Stomach (tissue), 4 donors: Measurements from ENCODE around the gene TPCN2.

Experiments
- POLR2A ChIP-seq, 4 donors: fragments of 450-650 bp; IDR thresholded peaks; one replicate each; pipeline ENCODE4 v1.6.1; 2016; ENCODE audit warnings: antibody characterized with exemption in 4 of 4, control low read depth in 2 of 4, mild to moderate bottlenecking in 1 of 4, moderate library complexity in 1 of 4
- TF ChIP-seq, protein P1 (sequence below), 7 experiments: fragments of 450-650 bp in 4 of 7; fragments of 200-600 bp in 3 of 7; sonication (generic) in 3 of 7; IDR thresholded peaks; one replicate each; pipeline ENCODE4 v1.5.1; 2016 to 2019; ENCODE audit warnings: antibody characterized with exemption in 7 of 7, control low read depth in 2 of 7, mild to moderate bottlenecking in 1 of 7

DNA sequence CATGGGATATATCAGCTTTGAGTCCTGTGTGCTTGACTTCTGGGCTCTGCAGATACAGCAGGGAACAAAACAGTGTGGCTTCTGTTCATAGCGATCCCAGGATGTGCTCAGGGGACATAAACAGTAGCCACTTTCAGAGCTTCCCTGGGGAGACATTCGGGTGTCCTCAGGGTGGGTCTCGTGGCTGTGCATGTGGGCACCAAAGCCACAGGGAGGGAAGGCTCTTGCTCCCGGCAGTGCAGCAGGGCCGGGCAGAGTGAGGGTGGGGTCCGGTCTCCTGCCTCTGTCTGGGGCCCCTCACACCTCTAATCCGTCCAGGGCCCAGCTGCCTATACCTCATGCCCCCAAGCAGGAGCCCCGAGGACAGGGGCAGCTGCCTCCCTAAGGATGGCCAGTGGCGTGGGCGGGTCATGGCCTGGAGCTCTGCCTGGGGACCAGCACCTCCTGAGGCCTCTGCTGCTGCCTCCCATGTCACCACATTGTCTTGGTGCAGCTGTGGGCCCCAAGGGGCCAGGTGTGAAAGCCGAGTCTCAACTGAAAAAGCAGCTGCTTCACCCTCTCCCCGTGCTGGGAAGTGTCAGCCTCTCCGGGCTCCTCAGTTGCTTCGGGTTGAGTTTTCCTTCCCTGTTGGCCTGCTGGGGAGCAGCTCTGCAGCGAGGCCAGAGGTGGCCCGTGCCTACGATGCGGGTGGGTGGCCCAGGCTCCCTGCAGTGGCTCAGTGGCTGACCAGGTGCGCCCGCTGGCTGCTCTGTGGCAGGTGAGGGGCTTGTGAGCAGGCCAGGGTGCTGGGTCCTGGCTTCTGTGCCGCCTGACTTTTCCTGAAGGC lies 3.8 kb downstream of the TPCN2 start:
- TF ChIP-seq POLR2A (IDR thresholded peaks at IDR 0.05): no peak
- TF ChIP-seq, protein P1, sequence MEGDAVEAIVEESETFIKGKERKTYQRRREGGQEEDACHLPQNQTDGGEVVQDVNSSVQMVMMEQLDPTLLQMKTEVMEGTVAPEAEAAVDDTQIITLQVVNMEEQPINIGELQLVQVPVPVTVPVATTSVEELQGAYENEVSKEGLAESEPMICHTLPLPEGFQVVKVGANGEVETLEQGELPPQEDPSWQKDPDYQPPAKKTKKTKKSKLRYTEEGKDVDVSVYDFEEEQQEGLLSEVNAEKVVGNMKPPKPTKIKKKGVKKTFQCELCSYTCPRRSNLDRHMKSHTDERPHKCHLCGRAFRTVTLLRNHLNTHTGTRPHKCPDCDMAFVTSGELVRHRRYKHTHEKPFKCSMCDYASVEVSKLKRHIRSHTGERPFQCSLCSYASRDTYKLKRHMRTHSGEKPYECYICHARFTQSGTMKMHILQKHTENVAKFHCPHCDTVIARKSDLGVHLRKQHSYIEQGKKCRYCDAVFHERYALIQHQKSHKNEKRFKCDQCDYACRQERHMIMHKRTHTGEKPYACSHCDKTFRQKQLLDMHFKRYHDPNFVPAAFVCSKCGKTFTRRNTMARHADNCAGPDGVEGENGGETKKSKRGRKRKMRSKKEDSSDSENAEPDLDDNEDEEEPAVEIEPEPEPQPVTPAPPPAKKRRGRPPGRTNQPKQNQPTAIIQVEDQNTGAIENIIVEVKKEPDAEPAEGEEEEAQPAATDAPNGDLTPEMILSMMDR (IDR thresholded peaks at IDR 0.05): no peak
